GM12878 (cell line): ENCODE measurements around the gene STARD5.

ENCODE experiments used
- CBX5 ChIP-seq: sonication (generic); IDR thresholded peaks from 2 replicates; pipeline ENCODE4 v1.6.1; 2016; ENCODE audit warnings: low read depth, moderate library complexity, mild to moderate bottlenecking, inconsistent platforms
- CHD2 ChIP-seq: IDR thresholded peaks from 2 replicates; pipeline ENCODE4 v1.6.1; 2011; ENCODE audit warnings: low read depth, low read length, improper control_type of control experiment, borderline replicate concordance
- CHD4 ChIP-seq: fragments of 200-600 bp; sonication (generic); IDR thresholded peaks from 2 replicates; pipeline ENCODE4 v1.6.1; 2016; ENCODE audit warnings: mild to moderate bottlenecking
- CTCF ChIP-seq, 3 experiments: IDR thresholded peaks in 2 of 3; conservative IDR thresholded peaks in 1 of 3; 2 replicates each; pipeline ENCODE4 v1.5.1; 2011; ENCODE audit warnings: low read depth in 3 of 3, low read length in 3 of 3, mild to moderate bottlenecking in 3 of 3, control low read depth in 2 of 3, moderate library complexity in 2 of 3, inconsistent platforms in 1 of 3, mixed read lengths in 1 of 3; ENCODE audit not compliant: control insufficient read depth in 2 of 3, insufficient read depth in 1 of 3; ENCODE audit errors: extremely low read depth in 1 of 3
- EZH2 ChIP-seq: IDR thresholded peaks from 2 replicates; pipeline ENCODE4 v1.6.1; 2012; ENCODE audit warnings: low read depth, mild to moderate bottlenecking, control low read depth, inconsistent platforms, low read length, borderline replicate concordance; ENCODE audit not compliant: control insufficient read depth
- POLR2AphosphoS5 ChIP-seq: IDR thresholded peaks from 2 replicates; pipeline ENCODE4 v1.6.1; 2011; ENCODE audit warnings: mild to moderate bottlenecking, low read length, inconsistent platforms
- SIX5 ChIP-seq: IDR thresholded peaks from 2 replicates; pipeline ENCODE4 v1.6.1; 2011; ENCODE audit warnings: mild to moderate bottlenecking, low read depth, low read length, moderate library complexity; ENCODE audit not compliant: severe bottlenecking
- TCF3 ChIP-seq: IDR thresholded peaks from 2 replicates; pipeline ENCODE4 v1.6.1; 2012; ENCODE audit warnings: low read depth, mild to moderate bottlenecking, low read length, borderline replicate concordance; ENCODE audit not compliant: insufficient read depth
- TCF7 ChIP-seq: IDR thresholded peaks from 2 replicates; pipeline ENCODE4 v1.6.1; 2014; ENCODE audit warnings: antibody characterized with exemption, borderline replicate concordance
- ZNF217 ChIP-seq: fragments of 450-650 bp; IDR thresholded peaks from 2 replicates; pipeline ENCODE4 v1.6.1; 2017; ENCODE audit warnings: antibody characterized with exemption, mild to moderate bottlenecking
- TF ChIP-seq, protein P1 (sequence below): fragments of 450-650 bp; IDR thresholded peaks from 2 replicates; pipeline ENCODE4 v1.6.1; 2017; ENCODE audit warnings: mild to moderate bottlenecking, moderate library complexity

DNA sequence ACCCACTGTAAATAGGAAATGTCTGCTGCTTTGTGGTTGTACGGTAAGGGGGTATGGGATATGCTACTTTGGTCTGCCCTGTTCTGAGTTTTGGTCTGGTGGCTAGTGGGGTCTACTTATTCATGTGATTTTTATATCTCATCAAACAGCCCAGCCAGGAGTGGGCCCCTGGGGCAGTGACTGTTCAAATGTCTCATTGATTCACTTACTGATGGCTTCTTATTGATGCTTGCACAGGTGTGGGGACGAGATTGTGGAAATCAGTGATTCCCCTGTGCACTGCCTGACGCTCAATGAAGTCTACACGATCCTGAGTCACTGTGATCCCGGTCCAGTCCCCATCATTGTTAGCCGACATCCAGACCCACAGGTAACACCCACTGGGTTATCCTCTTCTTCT, 38.5 kb downstream of the STARD5 start:
- TF ChIP-seq CBX5, result no peak
- no peak for TF ChIP-seq POLR2AphosphoS5
- no peak for TF ChIP-seq CHD2
- TF ChIP-seq TCF7, result no peak
- no peak for TF ChIP-seq CTCF (IDR thresholded peaks at IDR 0.05 in 2 of 3, conservative IDR thresholded peaks at IDR 0.05 in 1 of 3; ENCODE audit: control insufficient read depth in 2 of 3, extremely low read depth in 1 of 3, insufficient read depth in 1 of 3, low read depth in 3 of 3, low read length in 3 of 3)
- no peak for TF ChIP-seq ZNF217
- TF ChIP-seq CHD4, result no peak
- no peak for TF ChIP-seq TCF3
- TF ChIP-seq EZH2, result no peak
- no peak for TF ChIP-seq SIX5
- TF ChIP-seq, protein P1, sequence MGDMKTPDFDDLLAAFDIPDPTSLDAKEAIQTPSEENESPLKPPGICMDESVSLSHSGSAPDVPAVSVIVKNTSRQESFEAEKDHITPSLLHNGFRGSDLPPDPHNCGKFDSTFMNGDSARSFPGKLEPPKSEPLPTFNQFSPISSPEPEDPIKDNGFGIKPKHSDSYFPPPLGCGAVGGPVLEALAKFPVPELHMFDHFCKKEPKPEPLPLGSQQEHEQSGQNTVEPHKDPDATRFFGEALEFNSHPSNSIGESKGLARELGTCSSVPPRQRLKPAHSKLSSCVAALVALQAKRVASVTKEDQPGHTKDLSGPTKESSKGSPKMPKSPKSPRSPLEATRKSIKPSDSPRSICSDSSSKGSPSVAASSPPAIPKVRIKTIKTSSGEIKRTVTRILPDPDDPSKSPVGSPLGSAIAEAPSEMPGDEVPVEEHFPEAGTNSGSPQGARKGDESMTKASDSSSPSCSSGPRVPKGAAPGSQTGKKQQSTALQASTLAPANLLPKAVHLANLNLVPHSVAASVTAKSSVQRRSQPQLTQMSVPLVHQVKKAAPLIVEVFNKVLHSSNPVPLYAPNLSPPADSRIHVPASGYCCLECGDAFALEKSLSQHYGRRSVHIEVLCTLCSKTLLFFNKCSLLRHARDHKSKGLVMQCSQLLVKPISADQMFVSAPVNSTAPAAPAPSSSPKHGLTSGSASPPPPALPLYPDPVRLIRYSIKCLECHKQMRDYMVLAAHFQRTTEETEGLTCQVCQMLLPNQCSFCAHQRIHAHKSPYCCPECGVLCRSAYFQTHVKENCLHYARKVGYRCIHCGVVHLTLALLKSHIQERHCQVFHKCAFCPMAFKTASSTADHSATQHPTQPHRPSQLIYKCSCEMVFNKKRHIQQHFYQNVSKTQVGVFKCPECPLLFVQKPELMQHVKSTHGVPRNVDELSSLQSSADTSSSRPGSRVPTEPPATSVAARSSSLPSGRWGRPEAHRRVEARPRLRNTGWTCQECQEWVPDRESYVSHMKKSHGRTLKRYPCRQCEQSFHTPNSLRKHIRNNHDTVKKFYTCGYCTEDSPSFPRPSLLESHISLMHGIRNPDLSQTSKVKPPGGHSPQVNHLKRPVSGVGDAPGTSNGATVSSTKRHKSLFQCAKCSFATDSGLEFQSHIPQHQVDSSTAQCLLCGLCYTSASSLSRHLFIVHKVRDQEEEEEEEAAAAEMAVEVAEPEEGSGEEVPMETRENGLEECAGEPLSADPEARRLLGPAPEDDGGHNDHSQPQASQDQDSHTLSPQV, result no peak
